Activated T-cell treated with anti-CD3 and anti-CD28 coated beads, Interleukin-2, amount 50 U/mL, for 72 hours (primary cell): ENCODE data around the gene LRP1B. TPM values are rescaled to one million over a fixed set of nuclear protein-coding genes. Genes with fewer than 3 reads are reported as not detected.

Source experiments
- ATAC-seq, 2 donors: fragments of 150-1000 bp; cut with Tn5 transposase; replicated peaks in 1 of 2; 2 replicates each; pipeline ENCODE4 v1.10.0; 2021; ENCODE audit warnings: moderate library complexity in 2 of 2, mild to moderate bottlenecking in 1 of 2
- DNase-seq, 2 donors: peaks; one replicate each; pipeline ENCODE4 v3.0.0; 2021 to 2022; ENCODE audit warnings: mixed read lengths in 1 of 2
- H3K27ac Mint-ChIP-seq: one replicate; pipeline ENCODE4 v1.8.0; 2022; ENCODE audit warnings: mild to moderate bottlenecking, moderate library complexity, mixed read lengths
- H3K27me3 Mint-ChIP-seq: one replicate; pipeline ENCODE4 v1.8.0; 2022; ENCODE audit warnings: low read depth, mixed read lengths
- H3K36me3 Mint-ChIP-seq, 2 donors: one replicate each; pipeline ENCODE4 v1.8.0; 2022; ENCODE audit warnings: mixed read lengths in 2 of 2, mild to moderate bottlenecking in 1 of 2; ENCODE audit not compliant: insufficient read depth in 2 of 2
- H3K4me1 Mint-ChIP-seq: one replicate; pipeline ENCODE4 v1.8.0; 2022; ENCODE audit warnings: low read depth, mixed read lengths
- H3K4me3 Mint-ChIP-seq, 2 donors: one replicate each; pipeline ENCODE4 v1.8.0; 2022; ENCODE audit warnings: mild to moderate bottlenecking in 2 of 2, mixed read lengths in 2 of 2, moderate library complexity in 2 of 2
- H3K9me3 Mint-ChIP-seq, 2 donors: one replicate each; pipeline ENCODE4 v1.8.0; 2022; ENCODE audit warnings: mixed read lengths in 2 of 2
- total RNA-seq, 2 donors: library from RNA; stranded (reverse); gene quantifications; one replicate each; pipeline ENCODE4 v1.2.3, GENCODE V29; 2022

LRP1B gene
- total RNA-seq, 2 donors from 2014 or later, result not detected

DNA sequence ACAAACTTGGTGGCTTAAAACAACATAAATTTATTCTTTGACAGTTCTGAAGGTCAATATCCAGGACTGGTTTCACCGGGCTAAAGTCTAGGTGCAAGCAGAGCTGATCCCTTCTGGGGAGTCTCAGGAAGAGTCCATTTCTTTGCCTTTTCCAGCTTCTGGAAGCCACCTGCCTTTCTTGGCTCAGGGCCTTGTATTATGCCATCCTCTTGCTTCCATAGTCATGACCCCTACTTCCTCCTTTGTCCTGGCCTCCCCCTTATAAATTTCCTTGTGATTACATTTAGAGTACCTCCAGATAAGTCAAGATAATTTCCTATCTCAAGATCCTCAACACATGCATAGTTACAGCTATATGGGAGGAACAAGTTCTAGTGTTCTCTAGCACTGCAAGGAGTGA is 1089.5 kb downstream of the LRP1B start:
- no peaks in the 10 kb centered on the region for H3K36me3 Mint-ChIP-seq
- H3K4me1 Mint-ChIP-seq, result no peaks in the 10 kb centered on the region
- ATAC-seq (no peak), DNase-seq (no peak)
- peaks cover 1 to 3% of the 10 kb centered on the region in 2 donors for H3K9me3 Mint-ChIP-seq
- no peaks in the 10 kb centered on the region for H3K27me3 Mint-ChIP-seq
- H3K4me3 Mint-ChIP-seq, result no peak overlapping the region
- no peak overlapping the region for H3K27ac Mint-ChIP-seq

DNA sequence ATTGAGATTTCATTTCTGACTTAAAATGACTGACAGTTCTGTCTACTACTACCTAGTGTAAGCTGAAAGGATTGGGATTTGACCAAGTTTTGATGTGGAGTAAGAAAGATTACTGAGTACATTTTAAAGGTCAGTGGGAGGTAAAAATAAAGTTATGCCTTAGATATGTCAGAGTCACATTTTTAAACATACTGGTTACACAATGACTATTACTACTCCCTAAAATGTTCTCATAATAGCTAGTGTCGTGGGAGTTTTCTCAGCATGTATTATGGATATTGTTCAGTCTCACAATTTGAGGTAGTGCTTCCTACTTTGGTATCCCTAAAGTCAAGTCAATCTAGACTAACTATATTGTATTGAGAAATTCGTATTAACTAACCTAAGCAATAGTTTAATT is 1092.5 kb downstream of the LRP1B start:
- Mint-ChIP-seq H3K36me3 (no peaks in the 10 kb centered on the region), H3K27me3 (no peaks in the 10 kb centered on the region), H3K4me1 (no peaks in the 10 kb centered on the region), H3K27ac (no peak overlapping the region), H3K4me3 (no peak overlapping the region), H3K9me3 (peaks cover 1 to 3% of the 10 kb centered on the region in 2 donors)
- no peak for ATAC-seq
- DNase-seq, result no peak

DNA sequence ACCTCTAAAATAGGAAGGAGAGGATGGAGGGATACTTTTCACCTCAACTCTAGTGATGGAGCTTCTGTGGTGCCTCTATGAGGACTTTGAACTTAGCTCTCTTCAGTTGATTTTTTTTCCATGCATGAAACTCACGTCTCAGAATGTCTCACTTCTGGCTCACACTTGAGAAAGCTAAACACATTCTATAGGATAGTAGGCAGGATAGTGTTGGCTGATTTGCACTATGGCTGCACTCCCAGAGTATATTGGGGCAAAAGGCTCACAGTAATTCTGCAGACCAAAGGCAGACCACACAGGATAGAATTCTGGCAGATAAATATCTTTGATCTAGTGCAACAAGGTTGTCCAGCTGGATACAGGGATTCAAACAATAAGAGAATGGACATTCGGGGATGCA is 1093.5 kb downstream of the LRP1B start:
- H3K27me3 Mint-ChIP-seq, result no peaks in the 10 kb centered on the region
- H3K27ac Mint-ChIP-seq, result no peak overlapping the region
- no peaks in the 10 kb centered on the region for H3K36me3 Mint-ChIP-seq
- peaks cover under 1 to 3% of the 10 kb centered on the region in 2 donors for H3K9me3 Mint-ChIP-seq
- DNase-seq (no peak), ATAC-seq (no peak)
- H3K4me3 Mint-ChIP-seq, result no peak overlapping the region
- no peaks in the 10 kb centered on the region for H3K4me1 Mint-ChIP-seq

DNA sequence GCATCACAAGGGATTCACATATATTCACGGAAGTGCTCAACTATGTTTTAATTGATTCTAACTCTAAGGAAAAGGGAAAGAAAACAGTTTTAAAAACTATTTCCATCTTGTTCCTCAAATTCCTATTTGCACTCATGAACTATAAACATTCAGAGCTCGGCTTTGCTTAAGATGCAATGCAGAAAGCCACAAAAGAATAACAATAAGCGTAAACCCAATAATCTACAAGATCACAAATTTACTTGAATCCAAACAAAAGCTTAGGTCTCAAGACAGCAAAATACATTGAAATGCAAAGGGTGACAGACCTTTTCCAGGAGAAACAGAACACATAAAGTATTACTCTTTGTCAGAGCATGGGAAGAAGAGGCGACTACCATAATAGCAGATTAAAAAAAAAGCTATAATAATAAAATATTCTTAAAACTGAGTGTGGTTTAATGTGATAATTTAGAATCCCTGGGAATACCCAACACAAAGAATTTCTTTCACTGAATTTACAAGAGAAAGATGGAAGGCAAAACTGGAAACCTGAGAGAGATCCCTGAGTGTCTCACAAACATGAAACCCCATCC is 1094.9 kb downstream of the LRP1B start:
- Mint-ChIP-seq H3K36me3 (no peaks in the 10 kb centered on the region), H3K4me3 (no peak overlapping the region), H3K27ac (no peak overlapping the region), H3K4me1 (no peaks in the 10 kb centered on the region), H3K27me3 (no peaks in the 10 kb centered on the region), H3K9me3 (peaks cover 0 to 3% of the 10 kb centered on the region in 2 donors)
- DNase-seq, result no peak
- ATAC-seq, result no peak

DNA sequence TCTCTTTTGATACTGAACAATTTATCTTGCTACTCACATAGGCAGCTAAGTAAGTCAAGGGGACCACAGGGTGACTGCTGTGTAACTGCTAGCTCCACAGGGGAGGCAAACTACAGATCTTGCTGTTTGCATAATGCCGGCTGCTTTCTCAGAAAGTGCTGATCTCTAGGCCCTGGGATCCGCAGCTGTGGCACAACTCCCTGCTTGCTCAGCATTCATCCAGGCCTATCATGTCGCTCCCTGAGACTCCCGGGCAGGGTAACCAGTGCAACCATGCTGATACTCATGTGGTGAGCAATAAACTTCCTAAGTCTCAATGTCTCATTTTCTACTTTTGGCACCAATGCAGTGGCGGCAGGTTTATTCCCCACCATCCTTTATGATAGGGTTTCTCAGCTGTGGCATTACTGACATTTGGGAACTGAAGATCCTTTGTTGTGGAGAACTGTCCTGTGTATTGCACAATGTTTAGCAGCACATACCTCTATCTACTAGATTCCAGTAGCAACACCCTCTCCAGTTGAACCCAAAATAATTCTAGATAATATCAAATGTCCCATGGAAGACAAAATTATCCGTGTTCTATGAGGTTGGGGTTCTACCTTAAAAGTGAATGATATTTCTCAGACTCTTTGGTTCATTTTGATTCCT is 1101.3 kb downstream of the LRP1B start:
- Mint-ChIP-seq H3K27ac (no peak overlapping the region), H3K36me3 (no peaks in the 10 kb centered on the region), H3K9me3 (peaks cover 1 to 4% of the 10 kb centered on the region in 2 donors), H3K4me1 (no peaks in the 10 kb centered on the region), H3K4me3 (no peak overlapping the region), H3K27me3 (no peaks in the 10 kb centered on the region)
- no peak for ATAC-seq
- DNase-seq, result no peak

DNA sequence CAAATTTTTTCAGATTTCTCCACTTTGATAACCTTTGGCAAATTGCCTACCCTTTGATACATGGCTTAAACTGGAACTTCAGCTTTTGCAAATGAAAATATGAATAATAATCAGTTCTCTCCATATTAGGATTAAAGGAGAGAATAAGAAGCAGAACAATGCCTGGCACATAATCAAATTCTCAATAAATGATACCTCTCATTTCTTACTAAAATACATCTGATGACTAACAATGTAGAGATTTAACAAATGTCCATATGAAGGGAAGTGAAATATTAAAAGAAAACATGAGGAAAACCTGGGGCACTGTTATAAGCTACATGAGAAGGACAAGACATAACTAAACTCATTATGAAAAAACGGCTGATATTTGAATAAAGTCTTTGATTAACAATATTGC is 1103.6 kb downstream of the LRP1B start:
- Mint-ChIP-seq H3K4me1 (no peaks in the 10 kb centered on the region), H3K36me3 (no peaks in the 10 kb centered on the region), H3K9me3 (peaks cover 1 to 4% of the 10 kb centered on the region in 2 donors), H3K27me3 (no peaks in the 10 kb centered on the region), H3K27ac (no peak overlapping the region), H3K4me3 (no peak overlapping the region)
- ATAC-seq (no peak), DNase-seq (no peak)

DNA sequence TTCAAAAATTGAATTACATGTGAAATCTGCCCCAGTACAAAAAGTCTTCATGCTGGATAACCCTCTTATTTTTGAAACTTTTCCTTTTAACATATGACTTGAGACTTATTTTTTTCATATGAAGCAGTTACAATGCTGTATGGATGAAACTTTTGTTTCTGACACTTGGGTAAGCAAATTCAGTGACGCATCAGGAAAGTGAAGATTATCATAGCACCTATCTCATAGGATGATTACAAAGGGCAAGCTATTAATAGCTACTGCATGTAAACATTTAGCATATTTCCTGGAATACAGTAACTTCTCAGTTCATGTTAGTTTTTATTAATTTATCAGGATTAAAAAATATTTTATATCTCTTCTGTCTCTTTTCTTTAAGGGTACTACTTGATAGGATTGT is 1109.2 kb downstream of the LRP1B start:
- Mint-ChIP-seq H3K27me3 (no peaks in the 10 kb centered on the region), H3K36me3 (no peaks in the 10 kb centered on the region), H3K4me1 (no peaks in the 10 kb centered on the region), H3K27ac (no peak overlapping the region), H3K9me3 (no peaks in the 10 kb centered on the region), H3K4me3 (no peak overlapping the region)
- no peak for DNase-seq
- ATAC-seq, result no peak

DNA sequence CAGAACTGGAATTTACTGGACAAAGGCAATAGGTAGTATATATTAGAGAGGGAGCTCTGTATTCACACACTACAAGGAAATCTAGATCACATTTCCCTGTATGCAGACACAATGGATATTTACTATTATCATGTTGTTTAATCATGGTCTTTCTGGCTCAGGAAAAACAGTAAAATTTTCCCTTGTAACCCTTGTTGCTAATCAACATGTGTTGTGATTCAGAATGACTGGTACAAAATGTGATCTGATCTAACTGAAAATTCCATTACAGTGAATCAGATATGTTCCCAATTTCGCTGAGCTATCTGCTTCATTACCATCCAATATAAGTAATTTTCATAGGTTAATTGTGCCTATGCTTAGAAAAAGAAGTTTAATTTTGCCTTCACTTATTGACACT is 1109.7 kb downstream of the LRP1B start:
- no peaks in the 10 kb centered on the region for H3K27me3 Mint-ChIP-seq
- H3K9me3 Mint-ChIP-seq, result peaks cover 0 to 1% of the 10 kb centered on the region in 2 donors
- no peaks in the 10 kb centered on the region for H3K36me3 Mint-ChIP-seq
- H3K4me1 Mint-ChIP-seq, result no peaks in the 10 kb centered on the region
- H3K4me3 Mint-ChIP-seq, result no peak overlapping the region
- ATAC-seq (no peak), DNase-seq (no peak)
- no peak overlapping the region for H3K27ac Mint-ChIP-seq

DNA sequence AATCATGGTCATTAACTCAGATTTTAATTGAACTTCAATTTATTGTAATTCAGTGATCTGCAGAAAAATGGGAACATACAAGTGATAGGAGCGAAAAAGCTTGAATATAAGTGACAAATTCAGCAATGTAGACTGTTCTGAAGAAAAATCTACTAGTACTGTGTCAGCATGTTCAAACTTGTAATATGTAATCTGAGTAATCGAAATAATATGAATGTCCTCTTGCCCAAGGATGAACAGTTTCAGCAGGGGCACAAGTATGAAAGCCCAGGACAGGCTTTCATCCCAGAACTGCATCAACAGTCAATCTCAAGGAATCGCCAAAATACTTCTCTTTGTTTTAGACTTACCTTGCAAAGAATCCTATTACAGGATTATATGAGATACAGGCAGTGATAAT is 1110.5 kb downstream of the LRP1B start:
- H3K36me3 Mint-ChIP-seq, result no peaks in the 10 kb centered on the region
- H3K9me3 Mint-ChIP-seq, result peaks cover 1 to 2% of the 10 kb centered on the region in 2 donors
- DNase-seq, result no peak
- H3K4me3 Mint-ChIP-seq, result no peak overlapping the region
- no peak for ATAC-seq
- H3K27me3 Mint-ChIP-seq, result no peaks in the 10 kb centered on the region
- no peak overlapping the region for H3K27ac Mint-ChIP-seq
- no peaks in the 10 kb centered on the region for H3K4me1 Mint-ChIP-seq

DNA sequence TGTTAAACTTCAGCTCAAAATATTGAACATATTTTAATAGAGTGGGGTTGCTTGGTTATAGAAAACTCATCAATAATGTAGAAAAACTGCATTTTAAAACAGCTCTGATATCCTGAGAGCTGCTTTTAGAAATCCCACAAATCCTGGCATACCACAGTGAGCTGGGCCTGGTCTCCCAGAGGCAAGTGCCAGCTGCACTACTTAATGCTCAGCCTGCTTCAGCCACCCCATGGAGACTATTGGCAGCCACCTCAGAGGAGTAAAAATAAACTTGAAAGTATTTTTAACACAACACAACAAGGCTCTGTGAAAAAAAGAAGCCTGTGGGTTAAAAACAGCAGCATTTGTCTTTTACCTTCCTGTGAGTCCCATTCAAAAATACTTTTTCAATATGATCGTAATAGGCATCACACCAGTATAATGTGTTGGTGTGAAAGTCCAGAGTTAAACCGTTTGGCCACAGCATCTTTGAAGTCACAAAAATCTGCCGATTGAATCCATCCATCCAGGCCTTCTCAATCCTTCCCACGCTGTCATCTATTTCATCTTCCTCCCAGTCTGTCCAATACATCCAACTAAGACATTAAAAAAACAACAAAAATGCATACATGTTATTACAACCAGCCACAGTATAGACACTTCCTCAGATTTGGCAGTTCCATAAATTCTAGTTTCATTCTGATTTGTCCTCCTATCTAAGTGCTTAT is 1115.3 kb downstream of the LRP1B start:
- H3K9me3 Mint-ChIP-seq, result peaks cover 1 to 2% of the 10 kb centered on the region in 2 donors
- H3K27me3 Mint-ChIP-seq, result no peaks in the 10 kb centered on the region
- no peak overlapping the region for H3K27ac Mint-ChIP-seq
- H3K36me3 Mint-ChIP-seq, result no peaks in the 10 kb centered on the region
- H3K4me1 Mint-ChIP-seq, result no peaks in the 10 kb centered on the region
- H3K4me3 Mint-ChIP-seq, result no peak overlapping the region
- ATAC-seq (no peak), DNase-seq (no peak)

DNA sequence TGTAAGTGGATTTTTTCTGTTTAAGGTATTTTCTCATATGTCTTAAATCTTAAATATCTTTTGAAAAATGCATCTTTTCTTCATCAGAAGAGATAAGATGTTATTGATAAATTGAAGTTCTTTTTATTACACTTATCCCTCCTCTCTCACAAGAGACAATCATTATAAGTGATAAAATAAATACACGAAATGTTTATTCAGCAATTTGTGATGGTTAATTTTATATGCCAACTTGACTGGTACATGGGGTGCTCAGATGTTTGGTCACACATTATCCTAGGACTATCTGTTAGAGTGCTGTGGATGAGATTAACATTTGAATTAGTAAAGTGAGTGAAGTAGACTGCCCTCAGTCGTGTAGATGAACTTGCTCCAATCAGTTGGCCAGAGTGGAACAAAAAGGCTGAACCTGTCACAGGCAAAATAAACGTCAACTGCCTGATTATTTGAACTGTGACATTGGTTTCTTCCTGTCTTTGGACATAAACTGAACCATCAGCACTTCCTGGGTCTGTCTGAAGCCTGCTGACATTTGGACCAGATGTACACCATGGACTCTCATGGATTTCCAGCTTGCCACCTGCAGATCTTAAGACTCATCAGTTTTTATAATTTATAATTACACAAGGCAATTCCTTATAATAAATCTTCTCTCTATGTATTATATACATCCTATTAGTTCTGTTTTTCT is 1126.7 kb downstream of the LRP1B start:
- Mint-ChIP-seq H3K27ac (no peak overlapping the region), H3K4me1 (no peaks in the 10 kb centered on the region), H3K4me3 (no peak overlapping the region), H3K27me3 (no peaks in the 10 kb centered on the region), H3K9me3 (peaks cover 1 to 4% of the 10 kb centered on the region in 2 donors), H3K36me3 (peaks cover 0 to 3% of the 10 kb centered on the region in 2 donors)
- DNase-seq, result no peak
- no peak for ATAC-seq

DNA sequence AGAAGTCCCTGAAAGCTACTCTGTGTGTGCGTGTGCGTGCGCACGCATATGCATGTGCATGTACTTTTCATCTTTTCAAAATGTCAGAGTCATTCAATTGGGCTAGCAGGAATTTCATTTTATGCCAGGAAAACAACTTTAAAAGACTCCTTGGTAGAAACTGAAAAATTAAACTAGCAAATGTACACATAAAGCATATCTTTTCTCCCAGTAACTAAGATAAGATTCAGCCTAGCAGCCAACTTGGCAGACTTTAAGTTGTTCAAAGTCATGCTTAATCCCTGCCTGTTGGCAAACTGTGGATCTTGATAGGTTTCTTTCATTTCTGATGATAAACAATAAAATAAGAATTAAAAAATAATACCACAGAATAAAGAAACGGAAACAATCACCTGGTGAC is 1129.1 kb downstream of the LRP1B start:
- DNase-seq, result no peak
- no peaks in the 10 kb centered on the region for H3K4me1 Mint-ChIP-seq
- peaks cover 1 to 4% of the 10 kb centered on the region in 2 donors for H3K9me3 Mint-ChIP-seq
- H3K27me3 Mint-ChIP-seq, result no peaks in the 10 kb centered on the region
- peaks cover 0 to 3% of the 10 kb centered on the region in 2 donors for H3K36me3 Mint-ChIP-seq
- no peak overlapping the region for H3K27ac Mint-ChIP-seq
- H3K4me3 Mint-ChIP-seq, result no peak overlapping the region
- ATAC-seq, result no peak

DNA sequence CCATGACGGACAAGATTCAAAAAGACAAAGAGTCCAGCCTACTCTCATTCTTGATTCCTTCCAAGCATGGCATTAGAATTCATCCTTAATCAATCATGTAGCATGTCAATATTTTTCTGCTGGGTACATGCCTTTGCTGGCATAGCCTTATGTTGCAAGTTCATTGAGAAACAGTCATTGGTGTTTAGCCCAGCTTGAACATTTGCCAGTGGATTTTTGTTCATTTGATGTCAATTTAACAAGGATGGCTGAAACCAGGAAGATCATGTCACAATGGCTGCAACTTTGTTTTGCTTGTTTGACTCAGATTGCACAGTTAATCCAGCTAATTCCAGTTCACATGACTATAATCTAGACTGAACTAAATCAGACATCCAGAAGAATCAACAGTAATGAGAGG is 1132.2 kb downstream of the LRP1B start:
- H3K9me3 Mint-ChIP-seq, result peaks cover 5 to 7% of the 10 kb centered on the region in 2 donors
- no peak overlapping the region for H3K27ac Mint-ChIP-seq
- H3K4me3 Mint-ChIP-seq, result no peak overlapping the region
- H3K36me3 Mint-ChIP-seq, result peaks cover 0 to 2% of the 10 kb centered on the region in 2 donors
- DNase-seq (no peak), ATAC-seq (no peak)
- H3K27me3 Mint-ChIP-seq, result no peaks in the 10 kb centered on the region
- H3K4me1 Mint-ChIP-seq, result no peaks in the 10 kb centered on the region
